Natural killer cell (primary cell): ENCODE data around the gene OSBP2. TPM values are rescaled to one million over a fixed set of nuclear protein-coding genes. Genes with fewer than 3 reads are reported as not detected.

Experiments used
- ATAC-seq, 3 donors: fragments of 150-1000 bp in 2 of 3; fragments of 200-7000 bp in 1 of 3; cut with Tn5 transposase; 1 replicate in 1 of 3; 2 replicates in 2 of 3; pipeline ENCODE4 v1.10.0; 2021; ENCODE audit warnings: mild to moderate bottlenecking in 2 of 3, moderate library complexity in 2 of 3
- DNase-seq, 2 donors: peaks; one replicate each; pipeline versions ENCODE4 v3.0.0 to v3.0.0-alpha.2; 2013 to 2021; ENCODE audit warnings: mixed read lengths in 1 of 2
- H3K27ac ChIP-seq: one replicate; pipeline ENCODE4 v1.5.1; 2013; ENCODE audit warnings: mild to moderate bottlenecking, low read length
- H3K27me3 ChIP-seq: one replicate; pipeline ENCODE4 v1.6.1; 2013; ENCODE audit warnings: low read length; ENCODE audit not compliant: control insufficient read depth, insufficient read depth
- H3K36me3 ChIP-seq: one replicate; pipeline ENCODE4 v1.6.1; 2013; ENCODE audit warnings: low read length; ENCODE audit not compliant: control insufficient read depth, insufficient read depth
- H3K4me1 ChIP-seq: one replicate; pipeline ENCODE4 v1.6.1; 2013; ENCODE audit warnings: low read length; ENCODE audit not compliant: control insufficient read depth, insufficient read depth
- H3K4me3 ChIP-seq: one replicate; pipeline ENCODE4 v1.5.1; 2013; ENCODE audit warnings: low read length
- H3K9me3 ChIP-seq: one replicate; pipeline ENCODE4 v1.6.1; 2013; ENCODE audit warnings: low read length; ENCODE audit not compliant: control insufficient read depth, insufficient read depth
- H3K27ac Mint-ChIP-seq, 2 donors: one replicate each; pipeline ENCODE4 v1.8.0; 2022; ENCODE audit warnings: mild to moderate bottlenecking in 2 of 2, mixed read lengths in 2 of 2, moderate library complexity in 1 of 2
- H3K27me3 Mint-ChIP-seq, 2 donors: one replicate each; pipeline ENCODE4 v1.8.0; 2022; ENCODE audit warnings: low read depth in 2 of 2, mixed read lengths in 2 of 2
- H3K36me3 Mint-ChIP-seq: one replicate; pipeline ENCODE4 v1.8.0; 2022; ENCODE audit warnings: mixed read lengths
- H3K4me1 Mint-ChIP-seq, 2 donors: one replicate each; pipeline ENCODE4 v1.8.0; 2022; ENCODE audit warnings: mixed read lengths in 2 of 2
- H3K4me3 Mint-ChIP-seq: one replicate; pipeline ENCODE4 v1.8.0; 2022; ENCODE audit warnings: mild to moderate bottlenecking, moderate library complexity, mixed read lengths
- H3K9me3 Mint-ChIP-seq, 2 donors: one replicate each; pipeline ENCODE4 v1.8.0; 2022; ENCODE audit warnings: mixed read lengths in 2 of 2
- CTCF ChIP-seq: fragments of 200-600 bp; IDR thresholded peaks from one replicate; pipeline ENCODE4 v1.8.0; 2022; ENCODE audit warnings: antibody characterized with exemption
- WGBS: methylation state at CpG from one replicate; pipeline ENCODE4 v1.1.7; 2013; ENCODE audit warnings: missing lambda C conversion rate; ENCODE audit not compliant: insufficient coverage; 5-methylcytosine and 5-hydroxymethylcytosine counted together
- intact Hi-C: fragments of 100-400 bp; cut with micrococcal nuclease; formaldehyde crosslinking; loops from one replicate; pipeline ENCODE4 v1.14.2; 2022
- total RNA-seq, 4 donors: library from RNA; stranded (reverse); fragments of 120-200 nt in 1 of 4; gene quantifications; one replicate each; pipeline versions ENCODE4 v1.2.3 to v1.2.4, GENCODE V29; 2013 to 2022

The OSBP2 gene
- total RNA-seq, 3 donors from 2014 or later (not counting 1 experiment from before 2014, with no cell fraction given), result 0.65 to 1.2 (median 0.79) TPM

DNA sequence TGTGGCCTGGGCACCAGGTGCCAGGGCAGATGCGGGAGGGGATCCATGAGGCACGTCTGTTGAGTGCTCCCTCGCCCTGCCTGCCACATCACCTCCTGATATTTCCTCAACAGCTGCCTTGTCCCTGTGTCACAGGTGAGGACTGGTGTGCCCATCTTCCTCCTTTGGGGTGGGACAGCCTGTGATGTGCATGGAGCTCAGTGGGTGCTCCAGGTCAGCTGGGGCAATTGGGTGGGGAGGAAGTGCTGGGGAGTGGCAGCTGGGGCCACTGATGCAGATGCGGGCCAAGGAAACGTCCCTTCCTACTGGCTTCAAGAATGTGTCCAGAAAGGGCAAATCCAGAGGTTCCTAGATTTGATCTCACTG is 190.3 kb downstream of the OSBP2 start:
- Mint-ChIP-seq H3K4me1 (no peaks in the 10 kb centered on the region), H3K36me3 (no peaks in the 10 kb centered on the region), H3K27me3 (no peaks in the 10 kb centered on the region), H3K4me3 (no peak overlapping the region), H3K9me3 (no peaks in the 10 kb centered on the region), H3K27ac (no peak overlapping the region)
- DNase-seq (no peak), ATAC-seq (no peak)
- no peak overlapping the region for H3K27ac ChIP-seq
- intact Hi-C loops, result no loop called here
- no peaks in the 10 kb centered on the region for H3K9me3 ChIP-seq
- WGBS, result 91% methylated on average over 5 of the region's 5 CpGs
- TF ChIP-seq CTCF, result no peak
- H3K27me3 ChIP-seq, result no peaks in the 10 kb centered on the region
- no peaks in the 10 kb centered on the region for H3K4me1 ChIP-seq
- H3K36me3 ChIP-seq, result no peaks in the 10 kb centered on the region
- H3K4me3 ChIP-seq, result no peak overlapping the region

DNA sequence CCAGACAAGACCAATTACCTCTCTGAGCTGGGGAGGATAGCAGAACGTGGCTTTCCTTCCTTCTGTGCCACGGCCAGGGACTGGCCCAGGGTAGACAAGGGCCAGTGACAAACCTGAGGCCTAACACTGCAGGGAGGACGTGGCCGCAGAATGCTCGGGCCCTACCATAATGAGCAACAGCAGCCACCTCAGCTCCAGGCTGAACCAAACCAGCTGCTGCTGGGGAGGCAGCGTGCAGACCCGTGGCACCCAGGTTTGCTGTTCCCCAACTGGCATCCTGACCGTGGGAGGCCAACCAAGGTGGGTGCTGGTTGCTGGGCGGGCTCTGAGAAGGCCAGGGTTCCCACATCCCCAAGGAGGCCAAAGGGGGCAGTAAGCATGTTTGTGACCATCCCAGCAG is 190.9 kb downstream of the OSBP2 start:
- Mint-ChIP-seq H3K9me3 (no peaks in the 10 kb centered on the region), H3K4me1 (peaks cover 0 to 5% of the 10 kb centered on the region in 2 donors), H3K27me3 (no peaks in the 10 kb centered on the region), H3K4me3 (no peak overlapping the region), H3K27ac (no peak overlapping the region), H3K36me3 (no peaks in the 10 kb centered on the region)
- no peaks in the 10 kb centered on the region for H3K36me3 ChIP-seq
- H3K9me3 ChIP-seq, result no peaks in the 10 kb centered on the region
- ATAC-seq (no peak), DNase-seq (no peak)
- TF ChIP-seq CTCF, result no peak
- H3K4me3 ChIP-seq, result no peak overlapping the region
- H3K4me1 ChIP-seq, result no peaks in the 10 kb centered on the region
- 79% methylated on average over 9 of the region's 9 CpGs for WGBS
- intact Hi-C loops, result no loop called here
- H3K27ac ChIP-seq, result no peak overlapping the region
- H3K27me3 ChIP-seq, result no peaks in the 10 kb centered on the region

- no peaks in the 10 kb centered on the region for H3K36me3 Mint-ChIP-seq
- Histone ChIP-seq H3K36me3 (no peaks in the 10 kb centered on the region), H3K4me3 (no peak overlapping the region), H3K9me3 (no peaks in the 10 kb centered on the region), H3K27ac (no peak overlapping the region), H3K4me1 (no peaks in the 10 kb centered on the region), H3K27me3 (no peaks in the 10 kb centered on the region)
- no peak overlapping the region for H3K4me3 Mint-ChIP-seq
- no peak for TF ChIP-seq CTCF
- ATAC-seq (no peak), DNase-seq (no peak)
- intact Hi-C loops, result no loop called here
- H3K27me3 Mint-ChIP-seq, result no peaks in the 10 kb centered on the region
- H3K27ac Mint-ChIP-seq, result no peak overlapping the region
- peaks cover 0 to 13% of the 10 kb centered on the region in 2 donors for H3K4me1 Mint-ChIP-seq
- no peaks in the 10 kb centered on the region for H3K9me3 Mint-ChIP-seq
- 90% methylated on average over 11 of the region's 11 CpGs for WGBS
These were observed 192.8 kb downstream of the OSBP2 start for GRCh38 chr22:30887453-30887852.

DNA sequence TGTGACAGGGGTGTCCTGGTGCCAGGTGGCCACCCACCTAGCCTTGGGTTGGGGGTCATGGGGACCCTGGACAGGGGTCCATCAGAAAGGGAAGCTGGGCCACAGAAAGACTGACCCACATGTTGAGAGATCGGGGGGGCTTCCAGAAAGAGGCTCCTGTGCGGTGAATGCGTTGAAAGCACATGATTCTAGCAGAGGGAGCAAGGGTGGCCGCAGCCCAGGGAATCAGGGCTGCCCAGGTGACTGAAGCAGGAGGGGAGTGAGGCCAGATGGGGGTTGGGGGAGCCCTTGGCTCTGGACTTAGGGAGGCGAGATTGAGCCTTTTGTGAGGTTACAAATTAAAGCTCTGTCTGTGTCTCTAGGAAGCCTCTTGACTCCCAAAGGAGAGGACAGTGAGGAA is 193.2 kb downstream of the OSBP2 start:
- Mint-ChIP-seq H3K9me3 (no peaks in the 10 kb centered on the region), H3K27me3 (no peaks in the 10 kb centered on the region), H3K36me3 (no peaks in the 10 kb centered on the region), H3K27ac (no peak overlapping the region), H3K4me1 (peaks cover 0 to 13% of the 10 kb centered on the region in 2 donors), H3K4me3 (no peak overlapping the region)
- H3K27me3 ChIP-seq, result no peaks in the 10 kb centered on the region
- H3K27ac ChIP-seq, result no peak overlapping the region
- no peak for DNase-seq
- no peaks in the 10 kb centered on the region for H3K9me3 ChIP-seq
- intact Hi-C loops, result no loop called here
- no peak for TF ChIP-seq CTCF
- ATAC-seq, result no peak
- H3K4me1 ChIP-seq, result no peaks in the 10 kb centered on the region
- WGBS, result 95% methylated on average over 5 of the region's 5 CpGs
- no peaks in the 10 kb centered on the region for H3K36me3 ChIP-seq
- H3K4me3 ChIP-seq, result no peak overlapping the region
